M059J (cell line): ENCODE results near the gene KRT37. TPM values are rescaled to one million over a fixed set of nuclear protein-coding genes. Genes with fewer than 3 reads are reported as not detected.

Experiments
- total RNA-seq: library from RNA; depleted of rRNA; stranded (reverse); fragments of >200 nt; shearing (Covaris generic); gene quantifications from 2 replicates; pipeline ENCODE4 v1.2.3, GENCODE V29; 2014; rRNA removed

The KRT37 gene
- total RNA-seq, 1 experiment from 2014 or later = not detected

Other genes starting within 250 kb of the KRT37 start
- not detected in 2 replicates for gene KRTAP4-2, start 246.4 kb downstream of the KRT37 start, total RNA-seq
- gene KRTAP4-1, start 239.7 kb downstream of the KRT37 start, total RNA-seq = not detected in 2 replicates
- not detected in 2 replicates for gene KRTAP9-1, start 234.7 kb downstream of the KRT37 start, total RNA-seq
- gene KRTAP9-2, start 197.9 kb downstream of the KRT37 start, total RNA-seq = not detected in 2 replicates
- not detected in 2 replicates for gene KRTAP9-3, start 192.1 kb downstream of the KRT37 start, total RNA-seq
- gene KRTAP9-8, start 186.6 kb downstream of the KRT37 start, total RNA-seq = not detected in 2 replicates
- not detected in 2 replicates for gene KRTAP9-4, start 174.9 kb downstream of the KRT37 start, total RNA-seq
- not detected in 2 replicates for gene KRTAP9-9, start 169.2 kb downstream of the KRT37 start, total RNA-seq
- not detected in 2 replicates for gene KRTAP9-6, start 159.2 kb downstream of the KRT37 start, total RNA-seq
- gene KRTAP9-7, start 148.9 kb downstream of the KRT37 start, total RNA-seq = not detected in 2 replicates
- gene KRTAP29-1, start 121.7 kb downstream of the KRT37 start, total RNA-seq = not detected in 2 replicates
- gene KRTAP16-1, start 115.3 kb downstream of the KRT37 start, total RNA-seq = not detected in 2 replicates
- gene KRTAP17-1, start 108.9 kb downstream of the KRT37 start, total RNA-seq = not detected in 2 replicates
- 0.17 TPM in 1 of 2 replicates, not detected in the other for gene KRT33A, start 73.8 kb downstream of the KRT37 start, total RNA-seq
- gene KRT33B, start 54.8 kb downstream of the KRT37 start, total RNA-seq = 1.3 TPM in 1 of 2 replicates, not detected in the other
- gene KRT34, start 42.3 kb downstream of the KRT37 start, total RNA-seq = 6.7 and 7.6 TPM in 2 replicates
- gene KRT31, start 27.0 kb downstream of the KRT37 start, total RNA-seq = not detected in 2 replicates
- not detected in 2 replicates for gene KRT38, start 16.4 kb upstream of the KRT37 start, total RNA-seq
- 0.05 TPM in 1 of 2 replicates, not detected in the other for gene KRT32, start 42.8 kb upstream of the KRT37 start, total RNA-seq
- not detected in 2 replicates for gene KRT35, start 56.6 kb upstream of the KRT37 start, total RNA-seq
- gene KRT36, start 65.3 kb upstream of the KRT37 start, total RNA-seq = 0.07 TPM in 1 of 2 replicates, not detected in the other
- 0.34 TPM in 1 of 2 replicates, not detected in the other for gene KRT13, start 81.0 kb upstream of the KRT37 start, total RNA-seq
- gene KRT15, start 94.3 kb upstream of the KRT37 start, total RNA-seq = 6.3 and 10.2 TPM in 2 replicates
- gene KRT19, start 103.7 kb upstream of the KRT37 start, total RNA-seq = 0.69 and 1.6 TPM in 2 replicates
- gene KRT9, start 147.5 kb upstream of the KRT37 start, total RNA-seq = not detected in 2 replicates
- 0.27 TPM in 1 of 2 replicates, not detected in the other for gene KRT14, start 162.3 kb upstream of the KRT37 start, total RNA-seq
- gene KRT16, start 188.2 kb upstream of the KRT37 start, total RNA-seq = 0.15 and 0.34 TPM in 2 replicates
- gene KRT17, start 200.0 kb upstream of the KRT37 start, total RNA-seq = 6.7 and 8.5 TPM in 2 replicates